Endothelial cell (in vitro differentiated cells): ENCODE data around the gene CDHR5. TPM values are rescaled to one million over a fixed set of nuclear protein-coding genes. Genes with fewer than 3 reads are reported as not detected.

Experiments
- DNase-seq: peaks from one replicate; pipeline ENCODE4 v3.0.0; 2021; ENCODE audit warnings: low spot score
- H3K27ac Mint-ChIP-seq: one replicate; pipeline ENCODE4 v1.8.0; 2021; ENCODE audit warnings: mixed read lengths, inconsistent platforms; ENCODE audit not compliant: unreplicated experiment
- H3K27me3 Mint-ChIP-seq: one replicate; pipeline ENCODE4 v1.8.0; 2021; ENCODE audit warnings: mild to moderate bottlenecking, moderate library complexity, mixed read lengths, inconsistent platforms; ENCODE audit not compliant: unreplicated experiment
- H3K36me3 Mint-ChIP-seq: one replicate; pipeline ENCODE4 v1.8.0; 2021; ENCODE audit warnings: mild to moderate bottlenecking, low read depth, mixed read lengths, inconsistent platforms; ENCODE audit not compliant: unreplicated experiment
- H3K4me1 Mint-ChIP-seq: one replicate; pipeline ENCODE4 v1.8.0; 2021; ENCODE audit warnings: mild to moderate bottlenecking, mixed read lengths, inconsistent platforms; ENCODE audit not compliant: unreplicated experiment
- H3K4me3 Mint-ChIP-seq: one replicate; pipeline ENCODE4 v1.8.0; 2021; ENCODE audit warnings: mild to moderate bottlenecking, mixed read lengths, inconsistent platforms; ENCODE audit not compliant: unreplicated experiment
- H3K9me3 Mint-ChIP-seq: one replicate; pipeline ENCODE4 v1.8.0; 2021; ENCODE audit warnings: mixed read lengths, inconsistent platforms; ENCODE audit not compliant: unreplicated experiment
- CTCF ChIP-seq: fragments of 200-600 bp; sonication (generic); IDR thresholded peaks from one replicate; pipeline ENCODE4 v1.5.0; 2021; ENCODE audit warnings: antibody characterized with exemption; ENCODE audit not compliant: unreplicated experiment
- total RNA-seq: library from RNA; stranded (reverse); fragmentation: NEBNext Ultra II Directional; extraction: Animal tissue kit (Norgen Biotek cat#: 25700); gene quantifications from one replicate; pipeline ENCODE4 v1.2.1, GENCODE V29; 2021; ENCODE audit not compliant: unreplicated experiment

CDHR5 gene
- total RNA-seq, 1 donor from 2014 or later: not detected

- Mint-ChIP-seq H3K36me3 (peaks cover 41% of the 10 kb centered on the region), H3K9me3 (no peaks in the 10 kb centered on the region), H3K4me3 (no peak overlapping the region), H3K27ac (no peak overlapping the region), H3K27me3 (peaks cover 12% of the 10 kb centered on the region), H3K4me1 (peaks cover 2% of the 10 kb centered on the region)
- TF ChIP-seq CTCF: no peak
- DNase-seq: no peak
Measured at GRCh38 chr11:592918-593317, 31.8 kb downstream of the CDHR5 start.

GRCh38 chr11:592501-592900 lies 32.3 kb downstream of the CDHR5 start:
- H3K9me3 Mint-ChIP-seq: no peaks in the 10 kb centered on the region

GRCh38 chr11:590997-591396 lies 33.8 kb downstream of the CDHR5 start:
- Mint-ChIP-seq H3K27me3 (peaks cover 13% of the 10 kb centered on the region), H3K4me3 (no peak overlapping the region), H3K36me3 (peaks cover 42% of the 10 kb centered on the region), H3K4me1 (peaks cover 6% of the 10 kb centered on the region), H3K9me3 (no peaks in the 10 kb centered on the region), H3K27ac (no peak overlapping the region)
- no peak for DNase-seq
- TF ChIP-seq CTCF: no peak

More at GRCh38 chr11:592501-592900, 32.3 kb downstream of the CDHR5 start:
- peaks cover 12% of the 10 kb centered on the region for H3K27me3 Mint-ChIP-seq
- DNase-seq: no peak
- peak overlapping the region; percentile 72 for H3K27ac Mint-ChIP-seq
- peak overlapping the region; percentile 78 for H3K4me3 Mint-ChIP-seq
- H3K4me1 Mint-ChIP-seq: peaks cover 3% of the 10 kb centered on the region
- TF ChIP-seq CTCF: no peak
- peaks cover 43% of the 10 kb centered on the region for H3K36me3 Mint-ChIP-seq

- H3K4me3 Mint-ChIP-seq: peak overlapping the region; percentile 40
- no peak for TF ChIP-seq CTCF
- H3K9me3 Mint-ChIP-seq: no peaks in the 10 kb centered on the region
- H3K27me3 Mint-ChIP-seq: peaks cover 12% of the 10 kb centered on the region
- no peak for DNase-seq
- H3K4me1 Mint-ChIP-seq: peaks cover 6% of the 10 kb centered on the region
- H3K36me3 Mint-ChIP-seq: peaks cover 39% of the 10 kb centered on the region
- H3K27ac Mint-ChIP-seq: no peak overlapping the region
Measured at GRCh38 chr11:589798-590197, 35.0 kb downstream of the CDHR5 start.

- H3K4me1 Mint-ChIP-seq: peaks cover 6% of the 10 kb centered on the region
- no peak for DNase-seq
- H3K27ac Mint-ChIP-seq: peak overlapping the region; percentile 11
- TF ChIP-seq CTCF: no peak
- peak overlapping the region; percentile 45 for H3K4me3 Mint-ChIP-seq
- H3K36me3 Mint-ChIP-seq: peaks cover 30% of the 10 kb centered on the region
- peaks cover 12% of the 10 kb centered on the region for H3K27me3 Mint-ChIP-seq
- H3K9me3 Mint-ChIP-seq: no peaks in the 10 kb centered on the region
Measured at GRCh38 chr11:587978-588380, 36.8 kb downstream of the CDHR5 start.
